WTC11 (cell line): Measurements from ENCODE around the gene SMAD6. TPM values are rescaled to one million over a fixed set of nuclear protein-coding genes. Genes with fewer than 3 reads are reported as not detected.

Experiments
- ATAC-seq: fragments of 200-7000 bp; cut with Tn5 transposase; 2 replicates; pipeline ENCODE4 v1.10.0; 2021; ENCODE audit warnings: mild to moderate bottlenecking, moderate library complexity
- CTCF ChIA-PET: fragments of 300-600 bp; sonication (Branson Sonifier 250); formaldehyde crosslinking; loops from one replicate; lab custom pipeline; 2021; ENCODE audit warnings: antibody characterized with exemption; lab: Charles Lee
- POLR2A ChIA-PET: fragments of 350-600 bp; sonication (Branson Sonifier 250); formaldehyde crosslinking; loops from one replicate; lab custom pipeline; 2021; ENCODE audit warnings: antibody characterized with exemption; lab: Charles Lee
- DNase-seq: peaks from one replicate; pipeline ENCODE4 v3.0.0; 2021; ENCODE audit warnings: low spot score
- H3K27ac Mint-ChIP-seq: 2 replicates; pipeline ENCODE4 v1.8.0; 2021; ENCODE audit warnings: mixed read lengths
- H3K27me3 Mint-ChIP-seq: 2 replicates; pipeline ENCODE4 v1.8.0; 2021; ENCODE audit warnings: low read depth, mild to moderate bottlenecking, moderate library complexity, mixed read lengths
- H3K36me3 Mint-ChIP-seq: 2 replicates; pipeline ENCODE4 v1.8.0; 2021; ENCODE audit warnings: mixed read lengths
- H3K4me1 Mint-ChIP-seq: 2 replicates; pipeline ENCODE4 v1.8.0; 2022; ENCODE audit warnings: mixed read lengths
- H3K4me3 Mint-ChIP-seq: 2 replicates; pipeline ENCODE4 v1.8.0; 2021; ENCODE audit warnings: mild to moderate bottlenecking, moderate library complexity, mixed read lengths
- H3K9me3 Mint-ChIP-seq: 2 replicates; pipeline ENCODE4 v1.8.0; 2021; ENCODE audit warnings: mixed read lengths
- EMX1 ChIP-seq: fragments of 250-450 bp; sonication (Bioruptor Pico); IDR thresholded peaks from 2 replicates; pipeline ENCODE4 v1.8.0; 2021; ENCODE audit warnings: mild to moderate bottlenecking
- FOXP1 ChIP-seq: sonication (generic); formaldehyde crosslinking; IDR thresholded peaks from 2 replicates; pipeline ENCODE4 v1.8.0; 2022; ENCODE audit warnings: missing genetic modification reagents, mild to moderate bottlenecking, moderate library complexity, borderline replicate concordance
- GABPB1 ChIP-seq: sonication (generic); formaldehyde crosslinking; IDR thresholded peaks from 2 replicates; pipeline ENCODE4 v1.8.1; 2023; ENCODE audit warnings: mild to moderate bottlenecking, missing genetic modification reagents
- GRHL2 ChIP-seq: fragments of 250-450 bp; sonication (Bioruptor Pico); IDR thresholded peaks from 2 replicates; pipeline ENCODE4 v1.8.0; 2022; ENCODE audit warnings: mild to moderate bottlenecking, moderate library complexity; ENCODE audit not compliant: insufficient replicate concordance, severe bottlenecking
- GTF2I ChIP-seq: fragments of 250-450 bp; sonication (Bioruptor Pico); conservative IDR thresholded peaks from 2 replicates; pipeline ENCODE4 v1.4.0; 2021; ENCODE audit warnings: mild to moderate bottlenecking
- IRF2 ChIP-seq: sonication (generic); formaldehyde crosslinking; IDR thresholded peaks from 2 replicates; pipeline ENCODE4 v1.8.0; 2022; ENCODE audit warnings: low read depth, missing genetic modification reagents, borderline replicate concordance
- NFYB ChIP-seq: sonication (generic); formaldehyde crosslinking; conservative IDR thresholded peaks from 2 replicates; pipeline ENCODE4 v1.8.0; 2022; ENCODE audit warnings: low read depth, missing genetic modification reagents
- NR1H2 ChIP-seq: sonication (generic); formaldehyde crosslinking; IDR thresholded peaks from 2 replicates; pipeline ENCODE4 v1.9.0; 2021; ENCODE audit warnings: mild to moderate bottlenecking, moderate library complexity, missing genetic modification reagents
- RELA ChIP-seq: sonication (generic); formaldehyde crosslinking; IDR thresholded peaks from 2 replicates; pipeline ENCODE4 v1.8.1; 2022; ENCODE audit warnings: missing genetic modification reagents, mild to moderate bottlenecking, borderline replicate concordance
- ZNF138 ChIP-seq: sonication (generic); formaldehyde crosslinking; conservative IDR thresholded peaks from 2 replicates; pipeline ENCODE4 v1.8.1; 2022; ENCODE audit warnings: mild to moderate bottlenecking, moderate library complexity, missing genetic modification reagents
- ZNF219 ChIP-seq: sonication (generic); formaldehyde crosslinking; IDR thresholded peaks from 2 replicates; pipeline ENCODE4 v1.8.0; 2023; ENCODE audit warnings: missing genetic modification reagents, mild to moderate bottlenecking, borderline replicate concordance
- ZNF396 ChIP-seq: fragments of 250-450 bp; sonication (Bioruptor Pico); IDR thresholded peaks from 2 replicates; pipeline ENCODE4 v1.8.0; 2021; ENCODE audit warnings: mild to moderate bottlenecking, moderate library complexity, borderline replicate concordance
- total RNA-seq: library from RNA; stranded (reverse); gene quantifications from 3 replicates; pipeline ENCODE4 v1.2.3, GENCODE V29; 2021
- TF ChIP-seq, protein P1 (sequence below): sonication (generic); formaldehyde crosslinking; IDR thresholded peaks from 2 replicates; pipeline ENCODE4 v1.8.1; 2023; ENCODE audit warnings: mild to moderate bottlenecking, missing genetic modification reagents, borderline replicate concordance
- TF ChIP-seq, protein P2 (sequence below): sonication (generic); formaldehyde crosslinking; IDR thresholded peaks from 2 replicates; pipeline ENCODE4 v1.8.0; 2023; ENCODE audit warnings: missing genetic modification reagents, mild to moderate bottlenecking, borderline replicate concordance
- TF ChIP-seq, protein P3 (sequence below): sonication (generic); formaldehyde crosslinking; IDR thresholded peaks from 2 replicates; pipeline ENCODE4 v1.8.0; 2022; ENCODE audit warnings: missing genetic modification reagents
- TF ChIP-seq, protein P4 (sequence below): sonication (generic); formaldehyde crosslinking; IDR thresholded peaks from 2 replicates; pipeline ENCODE4 v1.8.1; 2022; ENCODE audit warnings: low read depth, mild to moderate bottlenecking, moderate library complexity, missing genetic modification reagents, borderline replicate concordance
- TF ChIP-seq, protein P5 (sequence below): sonication (generic); formaldehyde crosslinking; IDR thresholded peaks from 2 replicates; pipeline ENCODE4 v1.8.0; 2022; ENCODE audit warnings: mild to moderate bottlenecking, missing genetic modification reagents
- TF ChIP-seq, protein P6 (sequence below): sonication (generic); formaldehyde crosslinking; conservative IDR thresholded peaks from 2 replicates; pipeline ENCODE4 v1.8.1; 2023; ENCODE audit warnings: mild to moderate bottlenecking, low read depth, missing genetic modification reagents, moderate library complexity

Gene SMAD6
- total RNA-seq, 1 experiment from 2014 or later = 13.9 TPM

DNA sequence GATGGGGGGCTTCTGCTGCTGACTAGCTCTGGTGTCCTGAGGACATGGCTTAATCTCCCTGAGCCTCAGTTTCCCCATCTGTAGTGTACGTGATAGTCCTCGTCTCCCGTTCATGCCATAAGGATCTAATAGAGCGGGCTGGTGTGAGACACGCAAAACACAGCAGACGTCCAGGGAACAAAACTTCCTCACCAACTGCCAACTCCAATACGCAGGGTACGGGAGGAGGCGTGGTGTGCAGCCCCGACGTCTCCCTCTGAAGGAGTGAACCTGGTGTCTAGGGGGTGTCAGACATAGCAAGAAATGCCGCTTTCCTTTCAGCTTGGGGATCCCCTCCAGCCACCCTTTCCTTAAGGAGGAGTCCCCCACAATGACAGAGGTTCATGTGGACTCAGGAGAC lies 55.0 kb downstream of the SMAD6 start (continued):
- TF ChIP-seq, protein P1, sequence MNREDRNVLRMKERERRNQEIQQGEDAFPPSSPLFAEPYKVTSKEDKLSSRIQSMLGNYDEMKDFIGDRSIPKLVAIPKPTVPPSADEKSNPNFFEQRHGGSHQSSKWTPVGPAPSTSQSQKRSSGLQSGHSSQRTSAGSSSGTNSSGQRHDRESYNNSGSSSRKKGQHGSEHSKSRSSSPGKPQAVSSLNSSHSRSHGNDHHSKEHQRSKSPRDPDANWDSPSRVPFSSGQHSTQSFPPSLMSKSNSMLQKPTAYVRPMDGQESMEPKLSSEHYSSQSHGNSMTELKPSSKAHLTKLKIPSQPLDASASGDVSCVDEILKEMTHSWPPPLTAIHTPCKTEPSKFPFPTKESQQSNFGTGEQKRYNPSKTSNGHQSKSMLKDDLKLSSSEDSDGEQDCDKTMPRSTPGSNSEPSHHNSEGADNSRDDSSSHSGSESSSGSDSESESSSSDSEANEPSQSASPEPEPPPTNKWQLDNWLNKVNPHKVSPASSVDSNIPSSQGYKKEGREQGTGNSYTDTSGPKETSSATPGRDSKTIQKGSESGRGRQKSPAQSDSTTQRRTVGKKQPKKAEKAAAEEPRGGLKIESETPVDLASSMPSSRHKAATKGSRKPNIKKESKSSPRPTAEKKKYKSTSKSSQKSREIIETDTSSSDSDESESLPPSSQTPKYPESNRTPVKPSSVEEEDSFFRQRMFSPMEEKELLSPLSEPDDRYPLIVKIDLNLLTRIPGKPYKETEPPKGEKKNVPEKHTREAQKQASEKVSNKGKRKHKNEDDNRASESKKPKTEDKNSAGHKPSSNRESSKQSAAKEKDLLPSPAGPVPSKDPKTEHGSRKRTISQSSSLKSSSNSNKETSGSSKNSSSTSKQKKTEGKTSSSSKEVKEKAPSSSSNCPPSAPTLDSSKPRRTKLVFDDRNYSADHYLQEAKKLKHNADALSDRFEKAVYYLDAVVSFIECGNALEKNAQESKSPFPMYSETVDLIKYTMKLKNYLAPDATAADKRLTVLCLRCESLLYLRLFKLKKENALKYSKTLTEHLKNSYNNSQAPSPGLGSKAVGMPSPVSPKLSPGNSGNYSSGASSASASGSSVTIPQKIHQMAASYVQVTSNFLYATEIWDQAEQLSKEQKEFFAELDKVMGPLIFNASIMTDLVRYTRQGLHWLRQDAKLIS (CRISPR knock-in tag) = no peak
- TF ChIP-seq GRHL2 (no peak), EMX1 (CRISPR knock-in tag) (no peak), GABPB1 (CRISPR knock-in tag) (no peak), RELA (CRISPR knock-in tag) (no peak), ZNF219 (CRISPR knock-in tag) (no peak), ZNF396 (CRISPR knock-in tag) (no peak)
- TF ChIP-seq, protein P2, sequence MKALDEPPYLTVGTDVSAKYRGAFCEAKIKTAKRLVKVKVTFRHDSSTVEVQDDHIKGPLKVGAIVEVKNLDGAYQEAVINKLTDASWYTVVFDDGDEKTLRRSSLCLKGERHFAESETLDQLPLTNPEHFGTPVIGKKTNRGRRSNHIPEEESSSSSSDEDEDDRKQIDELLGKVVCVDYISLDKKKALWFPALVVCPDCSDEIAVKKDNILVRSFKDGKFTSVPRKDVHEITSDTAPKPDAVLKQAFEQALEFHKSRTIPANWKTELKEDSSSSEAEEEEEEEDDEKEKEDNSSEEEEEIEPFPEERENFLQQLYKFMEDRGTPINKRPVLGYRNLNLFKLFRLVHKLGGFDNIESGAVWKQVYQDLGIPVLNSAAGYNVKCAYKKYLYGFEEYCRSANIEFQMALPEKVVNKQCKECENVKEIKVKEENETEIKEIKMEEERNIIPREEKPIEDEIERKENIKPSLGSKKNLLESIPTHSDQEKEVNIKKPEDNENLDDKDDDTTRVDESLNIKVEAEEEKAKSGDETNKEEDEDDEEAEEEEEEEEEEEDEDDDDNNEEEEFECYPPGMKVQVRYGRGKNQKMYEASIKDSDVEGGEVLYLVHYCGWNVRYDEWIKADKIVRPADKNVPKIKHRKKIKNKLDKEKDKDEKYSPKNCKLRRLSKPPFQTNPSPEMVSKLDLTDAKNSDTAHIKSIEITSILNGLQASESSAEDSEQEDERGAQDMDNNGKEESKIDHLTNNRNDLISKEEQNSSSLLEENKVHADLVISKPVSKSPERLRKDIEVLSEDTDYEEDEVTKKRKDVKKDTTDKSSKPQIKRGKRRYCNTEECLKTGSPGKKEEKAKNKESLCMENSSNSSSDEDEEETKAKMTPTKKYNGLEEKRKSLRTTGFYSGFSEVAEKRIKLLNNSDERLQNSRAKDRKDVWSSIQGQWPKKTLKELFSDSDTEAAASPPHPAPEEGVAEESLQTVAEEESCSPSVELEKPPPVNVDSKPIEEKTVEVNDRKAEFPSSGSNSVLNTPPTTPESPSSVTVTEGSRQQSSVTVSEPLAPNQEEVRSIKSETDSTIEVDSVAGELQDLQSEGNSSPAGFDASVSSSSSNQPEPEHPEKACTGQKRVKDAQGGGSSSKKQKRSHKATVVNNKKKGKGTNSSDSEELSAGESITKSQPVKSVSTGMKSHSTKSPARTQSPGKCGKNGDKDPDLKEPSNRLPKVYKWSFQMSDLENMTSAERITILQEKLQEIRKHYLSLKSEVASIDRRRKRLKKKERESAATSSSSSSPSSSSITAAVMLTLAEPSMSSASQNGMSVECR (CRISPR knock-in tag) = no peak

DNA sequence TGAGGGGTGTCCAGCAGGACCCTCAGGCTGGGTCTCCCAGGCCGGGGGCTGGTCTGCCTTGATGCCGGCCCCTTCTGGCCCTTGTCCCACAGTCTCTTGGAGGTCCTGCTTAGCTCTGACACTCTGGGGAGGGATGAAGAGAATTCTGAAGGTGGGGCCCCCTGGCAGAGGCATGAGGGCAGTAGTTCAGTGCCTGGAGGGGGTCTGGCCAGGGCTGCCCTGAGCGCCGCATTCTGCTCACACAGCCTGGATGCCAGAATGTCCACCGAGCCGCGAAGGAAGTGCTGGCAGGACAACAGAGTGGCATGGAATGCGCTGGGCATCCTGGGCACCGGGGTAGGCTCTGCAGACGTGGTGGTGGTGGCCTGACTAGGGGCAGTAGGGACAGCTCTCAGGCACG lies 55.5 kb downstream of the SMAD6 start:
- DNase-seq (no peak), ATAC-seq (no peak)
- H3K4me1 Mint-ChIP-seq = peaks cover 18% of the 10 kb centered on the region
- H3K4me3 Mint-ChIP-seq = no peak overlapping the region
- POLR2A ChIA-PET = no interaction called here
- no peaks in the 10 kb centered on the region for H3K27me3 Mint-ChIP-seq
- peaks cover 10% of the 10 kb centered on the region for H3K9me3 Mint-ChIP-seq
- peaks cover 10% of the 10 kb centered on the region for H3K36me3 Mint-ChIP-seq
- no peak overlapping the region for H3K27ac Mint-ChIP-seq
- CTCF ChIA-PET = interaction anchor here (1.2 kb wide), 1 partner anchor 96 kb away, joined by 3 read pairs; no protein-coding TSS in a partner anchor
- TF ChIP-seq FOXP1 (CRISPR knock-in tag) = no peak
- TF ChIP-seq NR1H2 (CRISPR knock-in tag) = no peak
- TF ChIP-seq, protein P3, sequence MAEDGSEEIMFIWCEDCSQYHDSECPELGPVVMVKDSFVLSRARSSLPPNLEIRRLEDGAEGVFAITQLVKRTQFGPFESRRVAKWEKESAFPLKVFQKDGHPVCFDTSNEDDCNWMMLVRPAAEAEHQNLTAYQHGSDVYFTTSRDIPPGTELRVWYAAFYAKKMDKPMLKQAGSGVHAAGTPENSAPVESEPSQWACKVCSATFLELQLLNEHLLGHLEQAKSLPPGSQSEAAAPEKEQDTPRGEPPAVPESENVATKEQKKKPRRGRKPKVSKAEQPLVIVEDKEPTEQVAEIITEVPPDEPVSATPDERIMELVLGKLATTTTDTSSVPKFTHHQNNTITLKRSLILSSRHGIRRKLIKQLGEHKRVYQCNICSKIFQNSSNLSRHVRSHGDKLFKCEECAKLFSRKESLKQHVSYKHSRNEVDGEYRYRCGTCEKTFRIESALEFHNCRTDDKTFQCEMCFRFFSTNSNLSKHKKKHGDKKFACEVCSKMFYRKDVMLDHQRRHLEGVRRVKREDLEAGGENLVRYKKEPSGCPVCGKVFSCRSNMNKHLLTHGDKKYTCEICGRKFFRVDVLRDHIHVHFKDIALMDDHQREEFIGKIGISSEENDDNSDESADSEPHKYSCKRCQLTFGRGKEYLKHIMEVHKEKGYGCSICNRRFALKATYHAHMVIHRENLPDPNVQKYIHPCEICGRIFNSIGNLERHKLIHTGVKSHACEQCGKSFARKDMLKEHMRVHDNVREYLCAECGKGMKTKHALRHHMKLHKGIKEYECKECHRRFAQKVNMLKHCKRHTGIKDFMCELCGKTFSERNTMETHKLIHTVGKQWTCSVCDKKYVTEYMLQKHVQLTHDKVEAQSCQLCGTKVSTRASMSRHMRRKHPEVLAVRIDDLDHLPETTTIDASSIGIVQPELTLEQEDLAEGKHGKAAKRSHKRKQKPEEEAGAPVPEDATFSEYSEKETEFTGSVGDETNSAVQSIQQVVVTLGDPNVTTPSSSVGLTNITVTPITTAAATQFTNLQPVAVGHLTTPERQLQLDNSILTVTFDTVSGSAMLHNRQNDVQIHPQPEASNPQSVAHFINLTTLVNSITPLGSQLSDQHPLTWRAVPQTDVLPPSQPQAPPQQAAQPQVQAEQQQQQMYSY = no peak
- TF ChIP-seq, protein P4, sequence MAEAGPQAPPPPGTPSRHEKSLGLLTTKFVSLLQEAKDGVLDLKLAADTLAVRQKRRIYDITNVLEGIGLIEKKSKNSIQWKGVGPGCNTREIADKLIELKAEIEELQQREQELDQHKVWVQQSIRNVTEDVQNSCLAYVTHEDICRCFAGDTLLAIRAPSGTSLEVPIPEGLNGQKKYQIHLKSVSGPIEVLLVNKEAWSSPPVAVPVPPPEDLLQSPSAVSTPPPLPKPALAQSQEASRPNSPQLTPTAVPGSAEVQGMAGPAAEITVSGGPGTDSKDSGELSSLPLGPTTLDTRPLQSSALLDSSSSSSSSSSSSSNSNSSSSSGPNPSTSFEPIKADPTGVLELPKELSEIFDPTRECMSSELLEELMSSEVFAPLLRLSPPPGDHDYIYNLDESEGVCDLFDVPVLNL (CRISPR knock-in tag) = no peak
- TF ChIP-seq, protein P5, sequence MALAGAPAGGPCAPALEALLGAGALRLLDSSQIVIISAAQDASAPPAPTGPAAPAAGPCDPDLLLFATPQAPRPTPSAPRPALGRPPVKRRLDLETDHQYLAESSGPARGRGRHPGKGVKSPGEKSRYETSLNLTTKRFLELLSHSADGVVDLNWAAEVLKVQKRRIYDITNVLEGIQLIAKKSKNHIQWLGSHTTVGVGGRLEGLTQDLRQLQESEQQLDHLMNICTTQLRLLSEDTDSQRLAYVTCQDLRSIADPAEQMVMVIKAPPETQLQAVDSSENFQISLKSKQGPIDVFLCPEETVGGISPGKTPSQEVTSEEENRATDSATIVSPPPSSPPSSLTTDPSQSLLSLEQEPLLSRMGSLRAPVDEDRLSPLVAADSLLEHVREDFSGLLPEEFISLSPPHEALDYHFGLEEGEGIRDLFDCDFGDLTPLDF (CRISPR knock-in tag) = no peak
- no peak for TF ChIP-seq ZNF138 (CRISPR knock-in tag)
- TF ChIP-seq, protein P6, sequence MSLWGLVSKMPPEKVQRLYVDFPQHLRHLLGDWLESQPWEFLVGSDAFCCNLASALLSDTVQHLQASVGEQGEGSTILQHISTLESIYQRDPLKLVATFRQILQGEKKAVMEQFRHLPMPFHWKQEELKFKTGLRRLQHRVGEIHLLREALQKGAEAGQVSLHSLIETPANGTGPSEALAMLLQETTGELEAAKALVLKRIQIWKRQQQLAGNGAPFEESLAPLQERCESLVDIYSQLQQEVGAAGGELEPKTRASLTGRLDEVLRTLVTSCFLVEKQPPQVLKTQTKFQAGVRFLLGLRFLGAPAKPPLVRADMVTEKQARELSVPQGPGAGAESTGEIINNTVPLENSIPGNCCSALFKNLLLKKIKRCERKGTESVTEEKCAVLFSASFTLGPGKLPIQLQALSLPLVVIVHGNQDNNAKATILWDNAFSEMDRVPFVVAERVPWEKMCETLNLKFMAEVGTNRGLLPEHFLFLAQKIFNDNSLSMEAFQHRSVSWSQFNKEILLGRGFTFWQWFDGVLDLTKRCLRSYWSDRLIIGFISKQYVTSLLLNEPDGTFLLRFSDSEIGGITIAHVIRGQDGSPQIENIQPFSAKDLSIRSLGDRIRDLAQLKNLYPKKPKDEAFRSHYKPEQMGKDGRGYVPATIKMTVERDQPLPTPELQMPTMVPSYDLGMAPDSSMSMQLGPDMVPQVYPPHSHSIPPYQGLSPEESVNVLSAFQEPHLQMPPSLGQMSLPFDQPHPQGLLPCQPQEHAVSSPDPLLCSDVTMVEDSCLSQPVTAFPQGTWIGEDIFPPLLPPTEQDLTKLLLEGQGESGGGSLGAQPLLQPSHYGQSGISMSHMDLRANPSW = no peak
- TF ChIP-seq NFYB = no peak
- no peak for TF ChIP-seq IRF2
- TF ChIP-seq GTF2I = no peak
